LNCaP clone FGC (cell line): ENCODE measurements around the gene RAD52.

Experiments
- DNase-seq: peaks from one replicate; pipeline ENCODE4 v3.0.0-alpha.2; 2011; ENCODE audit warnings: low read depth
- H3K4me3 ChIP-seq: 2 replicates; pipeline ENCODE4 v1.5.1; 2011; ENCODE audit warnings: mild to moderate bottlenecking, low read depth, low read length, control low read depth
- TF ChIP-seq, protein P1 (sequence below): IDR thresholded peaks from 2 replicates; pipeline ENCODE4 v1.5.1; 2012; ENCODE audit warnings: mild to moderate bottlenecking; ENCODE audit not compliant: control insufficient read depth, insufficient read depth; ENCODE audit errors: extremely low read depth

The RAD52 gene

DNA sequence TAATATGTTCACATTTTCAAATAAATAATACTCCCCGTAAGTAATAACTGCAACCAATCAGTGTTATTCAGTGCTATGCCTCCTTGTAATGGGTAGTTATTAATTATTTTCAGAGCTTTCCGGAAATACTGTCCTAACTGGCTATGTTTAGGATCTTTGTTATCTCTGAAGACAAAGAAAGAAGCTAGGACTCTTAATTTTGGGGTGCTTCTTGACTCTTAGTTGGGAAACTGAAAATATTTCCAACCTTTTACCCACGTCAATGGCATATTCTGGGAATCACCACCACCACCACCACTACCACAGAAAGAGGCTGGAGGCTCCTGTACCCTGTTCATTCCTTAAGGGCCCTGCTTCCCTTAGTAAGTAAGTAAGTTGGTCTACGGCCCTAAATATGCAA, 39.1 kb downstream of the RAD52 start:
- TF ChIP-seq, protein P1, sequence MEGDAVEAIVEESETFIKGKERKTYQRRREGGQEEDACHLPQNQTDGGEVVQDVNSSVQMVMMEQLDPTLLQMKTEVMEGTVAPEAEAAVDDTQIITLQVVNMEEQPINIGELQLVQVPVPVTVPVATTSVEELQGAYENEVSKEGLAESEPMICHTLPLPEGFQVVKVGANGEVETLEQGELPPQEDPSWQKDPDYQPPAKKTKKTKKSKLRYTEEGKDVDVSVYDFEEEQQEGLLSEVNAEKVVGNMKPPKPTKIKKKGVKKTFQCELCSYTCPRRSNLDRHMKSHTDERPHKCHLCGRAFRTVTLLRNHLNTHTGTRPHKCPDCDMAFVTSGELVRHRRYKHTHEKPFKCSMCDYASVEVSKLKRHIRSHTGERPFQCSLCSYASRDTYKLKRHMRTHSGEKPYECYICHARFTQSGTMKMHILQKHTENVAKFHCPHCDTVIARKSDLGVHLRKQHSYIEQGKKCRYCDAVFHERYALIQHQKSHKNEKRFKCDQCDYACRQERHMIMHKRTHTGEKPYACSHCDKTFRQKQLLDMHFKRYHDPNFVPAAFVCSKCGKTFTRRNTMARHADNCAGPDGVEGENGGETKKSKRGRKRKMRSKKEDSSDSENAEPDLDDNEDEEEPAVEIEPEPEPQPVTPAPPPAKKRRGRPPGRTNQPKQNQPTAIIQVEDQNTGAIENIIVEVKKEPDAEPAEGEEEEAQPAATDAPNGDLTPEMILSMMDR, result no peak
- no peak overlapping the region for H3K4me3 ChIP-seq
- DNase-seq, result no peak

DNA sequence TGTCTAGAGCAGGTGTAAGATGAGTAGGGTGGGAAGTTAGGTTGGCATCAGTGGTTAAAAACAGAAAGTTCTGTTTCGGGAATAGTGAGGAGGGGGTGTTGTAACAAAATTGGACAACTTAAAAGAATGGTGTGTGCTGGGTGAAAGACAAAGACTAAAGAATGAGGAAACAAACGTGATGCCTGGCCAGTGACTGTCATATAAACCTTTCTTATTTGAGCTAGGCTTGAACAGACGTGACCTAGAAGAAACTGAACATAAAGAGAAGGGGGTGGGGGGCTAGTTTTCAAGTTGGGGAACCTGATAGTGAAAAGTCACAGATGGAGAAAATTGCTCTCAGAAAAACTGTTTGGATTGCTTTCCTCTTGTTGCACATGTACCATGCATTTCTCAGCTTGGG, 39.6 kb downstream of the RAD52 start:
- TF ChIP-seq, protein P1, result no peak
- no peak overlapping the region for H3K4me3 ChIP-seq
- DNase-seq, result no peak

DNA sequence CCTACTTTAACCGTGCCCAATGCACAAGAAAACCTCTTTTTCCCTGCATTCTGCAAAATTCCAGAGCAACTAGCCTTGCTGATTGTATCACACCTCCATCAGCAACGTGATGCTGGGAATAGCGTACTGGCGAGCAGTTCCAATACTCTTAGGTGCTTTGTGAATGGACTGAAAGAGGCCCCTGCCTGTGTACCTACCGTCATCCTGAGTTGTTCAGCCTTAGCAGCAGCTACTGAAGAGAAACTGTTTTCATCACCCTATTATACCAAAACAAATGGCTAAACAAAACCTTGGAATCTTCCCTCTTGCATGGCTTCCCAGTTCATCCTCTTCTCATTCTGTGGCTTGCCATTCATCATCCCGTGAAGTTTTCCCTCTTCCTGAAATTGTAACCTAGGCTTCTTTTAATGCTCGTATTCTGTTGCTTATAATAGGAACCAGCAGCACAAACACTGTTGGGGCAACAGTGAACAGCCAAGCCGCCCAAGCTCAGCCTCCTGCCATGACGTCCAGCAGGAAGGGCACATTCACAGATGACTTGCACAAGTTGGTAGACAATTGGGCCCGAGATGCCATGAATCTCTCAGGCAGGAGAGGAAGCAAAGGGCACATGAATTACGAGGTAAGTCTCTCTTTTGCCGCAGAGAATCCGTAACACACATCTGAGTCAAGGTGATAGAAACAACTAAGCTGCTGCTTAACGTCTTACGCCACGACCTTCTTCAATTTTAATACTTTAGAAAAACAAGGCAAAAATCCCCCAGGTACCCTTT, 41.9 kb downstream of the RAD52 start:
- no peak for DNase-seq
- TF ChIP-seq, protein P1, result no peak
- no peak overlapping the region for H3K4me3 ChIP-seq

DNA sequence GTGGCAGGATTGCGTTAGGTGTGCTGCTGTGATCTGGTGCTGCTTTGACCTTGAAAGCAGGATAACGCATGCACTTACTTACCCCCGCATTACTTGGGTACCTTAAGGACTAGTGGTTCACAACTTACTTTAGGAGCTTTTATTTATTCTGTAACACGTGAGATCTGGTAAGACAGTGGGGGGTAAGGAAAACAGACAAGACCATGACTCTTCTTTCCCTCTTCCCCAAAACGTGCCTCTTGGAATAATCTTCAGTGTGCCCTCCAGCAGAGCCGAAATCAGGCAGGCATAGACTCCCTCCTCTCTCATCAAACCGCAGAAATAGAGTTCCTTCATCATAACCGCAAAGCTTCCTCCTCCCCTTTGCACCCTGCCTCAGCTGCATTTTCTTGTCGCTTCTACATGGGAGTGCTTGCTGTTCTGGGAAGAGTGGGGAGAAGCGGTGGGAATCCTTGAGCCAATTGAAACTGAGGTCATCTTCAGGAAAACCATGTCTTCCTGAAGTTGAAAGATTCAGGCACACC, 43.4 kb downstream of the RAD52 start:
- H3K4me3 ChIP-seq, result no peak overlapping the region
- DNase-seq, result no peak
- TF ChIP-seq, protein P1, result no peak

DNA sequence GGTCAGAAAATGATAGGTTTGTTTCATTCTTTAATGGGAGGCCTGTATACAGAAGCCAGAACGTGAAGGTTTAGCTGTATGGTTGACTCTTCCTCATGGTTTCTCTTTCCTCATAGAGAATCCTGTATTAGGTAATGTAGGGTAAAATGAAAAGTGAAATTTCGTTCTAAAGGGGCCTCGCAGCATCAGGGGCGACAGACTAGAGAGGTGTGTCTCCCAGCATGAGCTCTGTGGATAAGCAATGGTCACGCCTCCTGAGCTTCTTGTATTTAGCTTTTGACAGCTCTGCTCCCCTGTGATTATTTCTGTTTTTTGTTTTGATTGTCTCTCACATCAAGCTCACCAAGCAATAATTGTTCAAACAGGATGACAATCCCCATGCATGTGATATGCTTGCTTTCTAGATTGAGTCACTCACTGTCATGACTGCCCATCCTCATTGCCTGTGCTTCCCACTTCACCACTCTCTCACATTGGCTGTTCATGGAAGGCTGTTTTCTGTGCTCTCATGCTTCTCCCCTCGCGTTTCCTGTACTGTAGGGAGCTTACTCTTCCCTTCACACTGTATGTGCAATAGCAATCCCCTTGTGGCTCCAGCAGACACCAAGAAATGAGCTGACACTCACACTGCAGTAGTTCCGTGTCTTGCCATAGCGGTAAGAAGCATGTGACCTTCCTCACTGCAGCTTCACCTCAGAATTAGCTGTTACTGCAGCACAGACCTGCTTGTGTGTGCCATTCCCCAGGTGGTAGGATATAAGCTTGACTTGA, 44.0 kb downstream of the RAD52 start:
- TF ChIP-seq, protein P1, result no peak
- H3K4me3 ChIP-seq, result no peak overlapping the region
- no peak for DNase-seq

DNA sequence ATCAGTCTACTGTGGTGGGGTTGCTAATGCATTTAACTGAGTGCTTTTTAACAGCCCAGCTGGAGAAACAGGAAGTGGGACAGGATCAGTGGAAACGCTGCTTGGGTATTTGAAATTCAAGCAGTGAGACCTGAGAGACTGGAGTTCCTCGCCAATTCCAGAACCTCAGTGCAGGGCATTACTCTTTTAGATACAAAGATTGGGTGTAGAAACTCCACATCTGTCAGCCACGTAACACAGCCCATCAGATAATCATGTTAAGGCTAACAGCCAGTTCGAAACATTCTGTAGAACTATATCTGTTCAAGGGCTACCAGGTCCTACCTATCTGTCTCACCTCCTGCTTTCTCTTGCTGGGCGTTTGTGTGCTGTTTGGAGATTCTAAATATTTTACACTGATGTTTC, 45.5 kb downstream of the RAD52 start:
- H3K4me3 ChIP-seq, result no peak overlapping the region
- TF ChIP-seq, protein P1, result no peak
- no peak for DNase-seq

DNA sequence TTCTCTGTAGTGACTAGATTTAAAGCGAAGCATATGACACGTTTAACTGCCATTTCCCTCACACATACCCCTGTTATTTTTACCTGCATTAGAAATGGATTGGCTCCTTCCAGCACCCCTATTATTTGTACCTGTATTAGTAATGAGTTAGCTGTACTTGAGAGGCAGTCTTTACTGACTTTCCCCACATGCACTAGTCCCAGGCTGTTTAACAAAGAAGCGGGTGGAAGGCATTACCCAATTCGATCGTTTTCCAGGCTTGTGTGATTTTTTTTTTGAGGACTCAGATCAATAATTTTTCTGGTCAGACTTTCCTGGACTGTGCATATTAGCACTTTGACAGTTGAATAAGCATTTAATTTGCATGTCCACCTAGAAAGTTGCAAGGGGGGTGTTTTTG, 46.4 kb downstream of the RAD52 start:
- TF ChIP-seq, protein P1, result no peak
- H3K4me3 ChIP-seq, result no peak overlapping the region

More for the DNA sequence above, 46.4 kb downstream of the RAD52 start:
- DNase-seq, result no peak
